Measurements from ENCODE around the gene FAM174B. TPM values are rescaled to one million over a fixed set of nuclear protein-coding genes. Genes with fewer than 3 reads are reported as not detected.

Gene FAM174B
- total and polyA plus RNA-seq, 4 donors = 2.5 to 4.5 (median 3.8) TPM

DNA sequence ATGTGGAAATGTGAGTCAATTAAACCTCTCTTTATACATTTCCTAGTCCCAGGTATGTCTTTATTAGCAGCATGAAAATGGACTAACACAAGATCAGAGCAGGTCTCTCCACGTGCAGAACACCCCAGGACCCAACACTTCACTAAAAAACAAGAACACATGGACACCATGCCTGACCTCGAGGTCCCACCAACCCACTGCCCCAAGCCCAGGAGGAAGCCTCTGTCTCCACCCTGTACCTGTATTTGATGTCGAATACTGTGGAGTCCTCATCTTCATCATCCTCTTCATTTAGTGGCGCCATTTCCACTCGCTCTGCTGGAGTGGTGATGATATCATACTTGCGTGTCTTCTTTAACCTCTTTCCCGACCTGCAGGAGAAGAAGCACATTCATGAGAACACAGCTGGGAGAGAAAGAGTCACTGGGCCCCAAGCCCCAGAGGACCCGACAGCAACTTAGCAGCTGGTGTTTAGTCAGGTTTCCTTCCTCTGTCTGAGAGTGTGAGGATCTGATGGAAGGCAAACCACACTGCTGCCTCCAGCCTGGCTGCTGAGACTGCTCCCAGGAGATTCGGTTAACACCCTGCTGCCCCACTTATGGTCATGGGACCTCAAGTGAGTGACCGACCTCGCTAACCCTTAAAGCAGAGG, 25.5 kb downstream of the FAM174B start:
- H3K27me3 ChIP-seq (ENCODE audit: control insufficient read depth in 4 of 4, insufficient read depth in 4 of 4, low read length in 3 of 4) = no peaks in the 10 kb centered on the region
- no peak overlapping the region for H3K9ac ChIP-seq (ENCODE audit: low read depth in 1 of 2, low read length in 2 of 2)
- no peak overlapping the region for H3K4me3 ChIP-seq (ENCODE audit: low read depth in 1 of 3, low read length in 3 of 3)
- H3K27ac ChIP-seq (ENCODE audit: low read depth in 1 of 2, low read length in 2 of 2) = no peak overlapping the region
- no peak for DNase-seq (ENCODE audit: low spot score)
- no peaks in the 10 kb centered on the region for H3K36me3 ChIP-seq (ENCODE audit: control insufficient read depth in 4 of 4, insufficient read depth in 3 of 4, low read depth in 1 of 4, low read length in 3 of 4)
- WGBS = 93% methylated on average over 11 of the region's 11 CpGs
- no peaks in the 10 kb centered on the region for H3K4me1 ChIP-seq (ENCODE audit: control insufficient read depth in 4 of 4, insufficient read depth in 4 of 4, low read length in 3 of 4)
- no peaks in the 10 kb centered on the region for H3K9me3 ChIP-seq (ENCODE audit: control insufficient read depth in 4 of 4, low read length in 3 of 4)
- no peak for TF ChIP-seq NR2F2 (IDR thresholded peaks at IDR 0.05)
- no peak for TF ChIP-seq ZBTB33 (IDR thresholded peaks at IDR 0.05)
- no peak for TF ChIP-seq REST (IDR thresholded peaks at IDR 0.05)
- no peak for TF ChIP-seq RAD21 (IDR thresholded peaks at IDR 0.05)
- TF ChIP-seq, protein P1, sequence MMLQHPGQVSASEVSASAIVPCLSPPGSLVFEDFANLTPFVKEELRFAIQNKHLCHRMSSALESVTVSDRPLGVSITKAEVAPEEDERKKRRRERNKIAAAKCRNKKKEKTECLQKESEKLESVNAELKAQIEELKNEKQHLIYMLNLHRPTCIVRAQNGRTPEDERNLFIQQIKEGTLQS (IDR thresholded peaks at IDR 0.05) = no peak
- no peak for TF ChIP-seq EGR1 (IDR thresholded peaks at IDR 0.05; ENCODE audit: low read depth in 2 of 2)
- TF ChIP-seq GABPA (IDR thresholded peaks at IDR 0.05 in 1 of 2, conservative IDR thresholded peaks at IDR 0.05 in 1 of 2) = no peak
- no peak for TF ChIP-seq FOXA1 (IDR thresholded peaks at IDR 0.05)
- no peak for TF ChIP-seq SP1 (IDR thresholded peaks at IDR 0.05)

DNA sequence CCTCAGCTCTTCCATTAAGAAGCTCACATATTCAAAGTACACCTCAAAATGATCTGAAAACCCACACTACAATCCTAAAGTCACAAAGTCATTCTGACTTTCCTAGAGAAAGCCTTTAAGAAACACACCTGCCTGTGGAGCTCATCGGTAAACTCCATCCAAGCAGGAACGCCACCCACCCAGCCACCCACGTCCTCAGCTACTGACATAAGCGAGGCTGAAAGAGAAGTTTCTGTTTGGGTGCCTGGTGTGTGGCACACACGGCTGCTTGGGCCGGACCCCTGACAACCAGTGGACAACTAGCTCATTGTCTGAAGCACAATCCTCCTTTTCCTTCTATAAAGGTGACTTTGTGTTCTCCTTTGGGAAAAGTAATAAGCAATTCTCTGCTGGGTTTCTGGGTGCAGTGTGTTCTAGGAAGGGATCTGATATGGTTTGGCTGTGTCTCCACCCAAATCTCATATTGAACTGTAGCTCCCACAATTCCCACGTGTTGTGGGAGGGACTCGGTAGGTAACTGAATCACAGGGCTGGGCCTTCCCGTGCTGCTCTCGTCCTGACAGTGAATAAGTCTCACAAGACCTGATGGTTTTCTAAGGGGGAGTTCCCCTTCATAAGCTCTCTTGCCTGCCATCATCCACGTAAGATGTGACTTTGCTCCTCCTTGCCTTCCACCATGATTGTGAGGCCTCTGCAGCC, 26.1 kb downstream of the FAM174B start:
- Histone ChIP-seq H3K4me1 (ENCODE audit: control insufficient read depth in 4 of 4, insufficient read depth in 4 of 4, low read length in 3 of 4) (no peaks in the 10 kb centered on the region), H3K9ac (ENCODE audit: low read depth in 1 of 2, low read length in 2 of 2) (no peak overlapping the region), H3K27me3 (ENCODE audit: control insufficient read depth in 4 of 4, insufficient read depth in 4 of 4, low read length in 3 of 4) (no peaks in the 10 kb centered on the region), H3K27ac (ENCODE audit: low read depth in 1 of 2, low read length in 2 of 2) (no peak overlapping the region), H3K4me3 (ENCODE audit: low read depth in 1 of 3, low read length in 3 of 3) (no peak overlapping the region), H3K9me3 (ENCODE audit: control insufficient read depth in 4 of 4, low read length in 3 of 4) (no peaks in the 10 kb centered on the region), H3K36me3 (ENCODE audit: control insufficient read depth in 4 of 4, insufficient read depth in 3 of 4, low read depth in 1 of 4, low read length in 3 of 4) (no peaks in the 10 kb centered on the region)
- whole genome bisulfite sequencing = 94% methylated on average over 11 of the region's 11 CpGs
- DNase-seq (ENCODE audit: low spot score) = no peak
- TF ChIP-seq REST (IDR thresholded peaks at IDR 0.05) = no peak
- TF ChIP-seq JUND (IDR thresholded peaks at IDR 0.05) = no peak
- TF ChIP-seq EGR1 (IDR thresholded peaks at IDR 0.05; ENCODE audit: low read depth in 2 of 2) = no peak
- no peak for TF ChIP-seq RAD21 (IDR thresholded peaks at IDR 0.05)
- no peak for TF ChIP-seq NR2F2 (IDR thresholded peaks at IDR 0.05)
- TF ChIP-seq FOXA1 (IDR thresholded peaks at IDR 0.05) = no peak
- TF ChIP-seq FOXA2 (IDR thresholded peaks at IDR 0.05) = no peak
- TF ChIP-seq YY1 (IDR thresholded peaks at IDR 0.05) = no peak
- no peak for TF ChIP-seq GABPA (IDR thresholded peaks at IDR 0.05 in 1 of 2, conservative IDR thresholded peaks at IDR 0.05 in 1 of 2)
- TF ChIP-seq TAF1 (conservative IDR thresholded peaks at IDR 0.05) = no peak
- TF ChIP-seq ZBTB33 (IDR thresholded peaks at IDR 0.05) = no peak
- TF ChIP-seq RXRA (IDR thresholded peaks at IDR 0.05) = no peak

Measured in liver (tissue), 9 donors.